Stimulated activated naive CD8-positive, alpha-beta T cell treated with anti-CD3 and anti-CD28 coated beads, Interleukin-15, amount 100 ng/mL, for 72 hours (primary cell): Measurements from ENCODE around the gene MAGEB4.
"Not testable (repeated sequence)": the region's sequence is repeated elsewhere in the genome, so short reads cannot be mapped to it uniquely, and the experiment has no call there.

ENCODE experiments used
- ATAC-seq: fragments of 150-1000 bp; cut with Tn5 transposase; 2 replicates; pipeline ENCODE4 v1.10.0; 2021; ENCODE audit warnings: mild to moderate bottlenecking, moderate library complexity
- DNase-seq, 2 donors: peaks; one replicate each; pipeline ENCODE4 v3.0.0; 2021 to 2022
- H3K27ac Mint-ChIP-seq, 2 donors: one replicate each; pipeline ENCODE4 v1.8.0; 2022; ENCODE audit warnings: mild to moderate bottlenecking in 2 of 2, mixed read lengths in 2 of 2, moderate library complexity in 2 of 2
- H3K27me3 Mint-ChIP-seq: one replicate; pipeline ENCODE4 v1.8.0; 2022; ENCODE audit warnings: mixed read lengths
- H3K4me1 Mint-ChIP-seq: one replicate; pipeline ENCODE4 v1.8.0; 2022; ENCODE audit warnings: mild to moderate bottlenecking, mixed read lengths
- H3K4me3 Mint-ChIP-seq, 2 donors: one replicate each; pipeline ENCODE4 v1.8.0; 2022; ENCODE audit warnings: mild to moderate bottlenecking in 2 of 2, mixed read lengths in 2 of 2, moderate library complexity in 1 of 2
- H3K9me3 Mint-ChIP-seq, 2 donors: one replicate each; pipeline ENCODE4 v1.8.0; 2022; ENCODE audit warnings: mixed read lengths in 2 of 2

The MAGEB4 gene

GRCh38 chrX:30241724-30242415 lies at the start of gene MAGEB4:
Gene MAGEB4 (plus strand): TSS chrX:30242000. CDS start chrX:30242136, 136 bp downstream.
- no peaks in the 10 kb centered on the region for H3K9me3 Mint-ChIP-seq
- H3K27ac Mint-ChIP-seq, result no peak within 1 kb of the TSS
- no peaks in the 10 kb centered on the region for H3K4me1 Mint-ChIP-seq
- H3K27me3 Mint-ChIP-seq, result no peaks in the 10 kb centered on the region
- no peak within 1 kb of the TSS for H3K4me3 Mint-ChIP-seq
- no peak for ATAC-seq
- DNase-seq, result no peak

GRCh38 chrX:30193910-30194309 lies 47.9 kb upstream of the MAGEB4 start:
- H3K9me3 Mint-ChIP-seq, DNase-seq, ATAC-seq, H3K4me1 Mint-ChIP-seq, H3K4me3 Mint-ChIP-seq, H3K27me3 Mint-ChIP-seq, H3K27ac Mint-ChIP-seq: not testable (repeated sequence)

- DNase-seq (no peak), ATAC-seq (no peak)
- H3K9me3 Mint-ChIP-seq, result no peaks in the 10 kb centered on the region
- no peak overlapping the region for H3K4me3 Mint-ChIP-seq
- H3K27ac Mint-ChIP-seq, result no peak overlapping the region
- H3K27me3 Mint-ChIP-seq, result no peaks in the 10 kb centered on the region
- H3K4me1 Mint-ChIP-seq, result no peaks in the 10 kb centered on the region
These were observed 45.5 kb upstream of the MAGEB4 start for GRCh38 chrX:30196322-30196721.

- no peak overlapping the region for H3K4me3 Mint-ChIP-seq
- no peaks in the 10 kb centered on the region for H3K9me3 Mint-ChIP-seq
- ATAC-seq, result no peak
- H3K4me1 Mint-ChIP-seq, result no peaks in the 10 kb centered on the region
- no peak for DNase-seq
- H3K27me3 Mint-ChIP-seq, result peaks cover 6% of the 10 kb centered on the region
- no peak overlapping the region for H3K27ac Mint-ChIP-seq
These were observed 29.6 kb upstream of the MAGEB4 start for GRCh38 chrX:30212172-30212571.

- peaks cover 6% of the 10 kb centered on the region for H3K27me3 Mint-ChIP-seq
- ATAC-seq (no peak), DNase-seq (no peak)
- no peaks in the 10 kb centered on the region for H3K9me3 Mint-ChIP-seq
- H3K27ac Mint-ChIP-seq, result peak within 1 kb of the TSS in 1 of 2 donors; percentile 65
- no peaks in the 10 kb centered on the region for H3K4me1 Mint-ChIP-seq
- H3K4me3 Mint-ChIP-seq, result no peak within 1 kb of the TSS
These were observed 26.4 kb upstream of the MAGEB4 start, which contains the start of gene MAGEB2 for GRCh38 chrX:30215357-30215843. Gene MAGEB2 (plus strand): TSS chrX:30215563. CDS start chrX:30218581, 3,018 bp downstream.

GRCh38 chrX:30217465-30217864 lies 24.3 kb upstream of the MAGEB4 start:
- no peaks in the 10 kb centered on the region for H3K9me3 Mint-ChIP-seq
- H3K27me3 Mint-ChIP-seq, result no peaks in the 10 kb centered on the region
- no peak for DNase-seq
- ATAC-seq, result no peak
- H3K4me3 Mint-ChIP-seq, result no peak overlapping the region
- no peaks in the 10 kb centered on the region for H3K4me1 Mint-ChIP-seq
- H3K27ac Mint-ChIP-seq, result no peak overlapping the region

- H3K27ac Mint-ChIP-seq, result no peak overlapping the region
- DNase-seq, result no peak
- no peak for ATAC-seq
- no peaks in the 10 kb centered on the region for H3K4me1 Mint-ChIP-seq
- H3K9me3 Mint-ChIP-seq, result no peaks in the 10 kb centered on the region
- H3K27me3 Mint-ChIP-seq, result no peaks in the 10 kb centered on the region
- H3K4me3 Mint-ChIP-seq, result no peak overlapping the region
These were observed 22.4 kb upstream of the MAGEB4 start for GRCh38 chrX:30219372-30219771.

GRCh38 chrX:30220661-30221060 lies 21.1 kb upstream of the MAGEB4 start:
- H3K27me3 Mint-ChIP-seq, result no peaks in the 10 kb centered on the region
- ATAC-seq (no peak), DNase-seq (no peak)
- no peak overlapping the region for H3K27ac Mint-ChIP-seq
- H3K9me3 Mint-ChIP-seq, result no peaks in the 10 kb centered on the region
- no peak overlapping the region for H3K4me3 Mint-ChIP-seq
- H3K4me1 Mint-ChIP-seq, result no peaks in the 10 kb centered on the region

GRCh38 chrX:30224536-30224935 lies 17.3 kb upstream of the MAGEB4 start:
- no peaks in the 10 kb centered on the region for H3K9me3 Mint-ChIP-seq
- no peaks in the 10 kb centered on the region for H3K27me3 Mint-ChIP-seq
- ATAC-seq, result no peak
- H3K27ac Mint-ChIP-seq, result no peak overlapping the region
- no peak for DNase-seq
- H3K4me3 Mint-ChIP-seq, result no peak overlapping the region
- no peaks in the 10 kb centered on the region for H3K4me1 Mint-ChIP-seq

GRCh38 chrX:30228526-30228925 lies 13.3 kb upstream of the MAGEB4 start:
- no peak for DNase-seq
- H3K27me3 Mint-ChIP-seq, result no peaks in the 10 kb centered on the region
- no peaks in the 10 kb centered on the region for H3K9me3 Mint-ChIP-seq
- no peak overlapping the region for H3K4me3 Mint-ChIP-seq
- ATAC-seq, result no peak
- H3K27ac Mint-ChIP-seq, result no peak overlapping the region
- H3K4me1 Mint-ChIP-seq, result no peaks in the 10 kb centered on the region

GRCh38 chrX:30230395-30230794 lies 11.4 kb upstream of the MAGEB4 start, which contains the start of gene MAGEB3:
Gene MAGEB3 (plus strand): TSS chrX:30230657. CDS start chrX:30235925, 5,268 bp downstream.
- no peaks in the 10 kb centered on the region for H3K27me3 Mint-ChIP-seq
- DNase-seq, result no peak
- no peaks in the 10 kb centered on the region for H3K4me1 Mint-ChIP-seq
- no peaks in the 10 kb centered on the region for H3K9me3 Mint-ChIP-seq
- no peak within 1 kb of the TSS for H3K4me3 Mint-ChIP-seq
- no peak for ATAC-seq
- H3K27ac Mint-ChIP-seq, result no peak within 1 kb of the TSS

- no peak for DNase-seq
- H3K27me3 Mint-ChIP-seq, result no peaks in the 10 kb centered on the region
- H3K4me1 Mint-ChIP-seq, result no peaks in the 10 kb centered on the region
- H3K27ac Mint-ChIP-seq, result no peak within 1 kb of the TSS
- no peak within 1 kb of the TSS for H3K4me3 Mint-ChIP-seq
- H3K9me3 Mint-ChIP-seq, result no peaks in the 10 kb centered on the region
- no peak for ATAC-seq
These were observed 5.1 kb downstream of the MAGEB4 start, which contains the start of gene MAGEB1 for GRCh38 chrX:30246769-30247489. Gene MAGEB1 (plus strand): TSS chrX:30247146. CDS start chrX:30250494, 3,348 bp downstream.

- Mint-ChIP-seq H3K27ac (no peak overlapping the region), H3K4me1 (no peaks in the 10 kb centered on the region)
These were observed 7.1 kb downstream of the MAGEB4 start for GRCh38 chrX:30248854-30249253.

GRCh38 chrX:30253257-30253656 lies 11.5 kb downstream of the MAGEB4 start:
- no peak for DNase-seq
- no peaks in the 10 kb centered on the region for H3K9me3 Mint-ChIP-seq
- no peaks in the 10 kb centered on the region for H3K27me3 Mint-ChIP-seq
- H3K4me1 Mint-ChIP-seq, result no peaks in the 10 kb centered on the region
- H3K4me3 Mint-ChIP-seq, result no peak overlapping the region
- no peak for ATAC-seq
- no peak overlapping the region for H3K27ac Mint-ChIP-seq

More at GRCh38 chrX:30248854-30249253, 7.1 kb downstream of the MAGEB4 start:
- H3K27me3 Mint-ChIP-seq, result no peaks in the 10 kb centered on the region
- DNase-seq, result no peak
- no peak overlapping the region for H3K4me3 Mint-ChIP-seq
- no peaks in the 10 kb centered on the region for H3K9me3 Mint-ChIP-seq
- ATAC-seq, result no peak

GRCh38 chrX:30259927-30260326 lies 18.1 kb downstream of the MAGEB4 start:
- no peak overlapping the region for H3K4me3 Mint-ChIP-seq
- H3K27me3 Mint-ChIP-seq, result no peaks in the 10 kb centered on the region
- no peak overlapping the region for H3K27ac Mint-ChIP-seq
- ATAC-seq (no peak), DNase-seq (no peak)
- H3K9me3 Mint-ChIP-seq, result no peaks in the 10 kb centered on the region
- no peaks in the 10 kb centered on the region for H3K4me1 Mint-ChIP-seq

- ATAC-seq, result no peak
- Mint-ChIP-seq H3K4me3 (no peak overlapping the region), H3K9me3 (no peaks in the 10 kb centered on the region), H3K27me3 (no peaks in the 10 kb centered on the region), H3K4me1 (no peaks in the 10 kb centered on the region), H3K27ac (no peak overlapping the region)
- no peak for DNase-seq
These were observed 19.2 kb downstream of the MAGEB4 start for GRCh38 chrX:30261012-30261411.
